ENCODE measurements around the gene PROM1. TPM values are rescaled to one million over a fixed set of nuclear protein-coding genes. Genes with fewer than 3 reads are reported as not detected.

PROM1 gene
- total and polyA plus RNA-seq, 2 of the 4 experiments (the other 2 are of a cell fraction), result not detected

GRCh38 chr4:16032396-16032770 is 51.4 kb downstream of the PROM1 start:
- BruUV-seq (replicated peaks), result no TSS peak
- H4K91ac ChIP-seq (ENCODE audit: insufficient read depth, low read depth, low read length), result no peak overlapping the region; the same call in 1 of the 2 replicates
- ChIA-PET CTCF (no interaction called here), POLR2A (ENCODE audit: unreplicated experiment) (no interaction called here)
- no peak overlapping the region for H3K14ac ChIP-seq (replicated peaks; ENCODE audit: low read depth, low read length)
- H3K9ac ChIP-seq (ENCODE audit: low read depth, low read length), result no peak overlapping the region
- H3K9me1 ChIP-seq (ENCODE audit: insufficient read depth, low read length), result no peaks in the 10 kb centered on the region
- no peak overlapping the region for H3K4ac ChIP-seq (ENCODE audit: low read depth, low read length)
- no peaks in the 10 kb centered on the region for H3K27me3 ChIP-seq (ENCODE audit: control insufficient read depth, insufficient read depth, low read length)
- H2BK120ac ChIP-seq (ENCODE audit: low read depth, low read length), result 0 out of 2 replicates have a peak overlapping the region, but pooled peaks have one; percentile 9
- DNase-seq (no peak), ATAC-seq (ENCODE audit: low read depth) (no peak)
- no peak overlapping the region for H2AFZ ChIP-seq (replicated peaks; ENCODE audit: low read length, poor library complexity)
- no peak overlapping the region for H4K8ac ChIP-seq (ENCODE audit: low read depth in 2 of 2, low read length in 2 of 2)
- no peak overlapping the region for H3K4me3 ChIP-seq (ENCODE audit: insufficient read depth, low read depth, low read length)
- peak overlapping the region; percentile 56; the same call in 1 of the 2 replicates for H2AK5ac ChIP-seq (ENCODE audit: low read depth, low read length)
- no peak overlapping the region for H2BK5ac ChIP-seq (ENCODE audit: low read depth, low read length, poor library complexity, severe bottlenecking)
- H3K36me3 ChIP-seq (ENCODE audit: control insufficient read depth, insufficient read depth, low read length), result no peaks in the 10 kb centered on the region
- H3K9me3 ChIP-seq (ENCODE audit: control insufficient read depth, insufficient read depth, low read length), result no peaks in the 10 kb centered on the region
- WGBS, 2 experiments (ENCODE audit: extremely low coverage in 2 of 2, insufficient read length in 1 of 2), result 70% methylated on average over 2 of the region's 7 CpGs; no CpG with 5 or more reads in 1 of the 2 experiments
- H3K27ac ChIP-seq (ENCODE audit: insufficient read depth, low read length), result no peak overlapping the region
- no peaks in the 10 kb centered on the region for H4K20me1 ChIP-seq (ENCODE audit: insufficient read depth, low read length)
- in situ Hi-C loops (cut with MboI; ENCODE audit: low sequenced_read_pairs) (loop anchor here (5.0 kb wide), 1 partner anchor 235 kb away; no protein-coding TSS in a partner anchor), dilution Hi-C loops (cut with HindIII; ENCODE audit: low sequenced_read_pairs, unreplicated experiment) (no loop called here), intact Hi-C loops (cut with micrococcal nuclease) (no loop called here)
- H3K18ac ChIP-seq (ENCODE audit: low read depth, low read length), result no peak overlapping the region
- no peak overlapping the region for H3K4me2 ChIP-seq (ENCODE audit: low read depth, low read length)
- H3K23ac ChIP-seq (ENCODE audit: low read depth, low read length), result no peak overlapping the region
- H2BK20ac ChIP-seq (ENCODE audit: low read depth, low read length), result peak overlapping the region; percentile 16; the same call in 1 of the 2 replicates
- TF ChIP-seq RAD21 (IDR thresholded peaks at IDR 0.05; ENCODE audit: low read length), result no peak
- no peak for TF ChIP-seq RFX5 (IDR thresholded peaks at IDR 0.05; ENCODE audit: low read depth, low read length)
- no peak for TF ChIP-seq BHLHE40 (IDR thresholded peaks at IDR 0.05; ENCODE audit: low read depth, low read length)
- no peak for TF ChIP-seq RCOR1 (IDR thresholded peaks at IDR 0.05; ENCODE audit: insufficient replicate concordance, low read length)
- TF ChIP-seq CEBPB (IDR thresholded peaks at IDR 0.05; ENCODE audit: low read depth, low read length), result no peak
- TF ChIP-seq SMC3 (IDR thresholded peaks at IDR 0.05; ENCODE audit: low read depth, low read length), result no peak
- TF ChIP-seq CTCF (conservative IDR thresholded peaks at IDR 0.05; ENCODE audit: low read depth, low read length), result no peak
- no peak for TF ChIP-seq ELK1 (IDR thresholded peaks at IDR 0.05; ENCODE audit: borderline replicate concordance, low read depth, low read length)
- no peak for TF ChIP-seq NFE2L2 (IDR thresholded peaks at IDR 0.05; ENCODE audit: low read depth, low read length)
- no peak for TF ChIP-seq MAZ (IDR thresholded peaks at IDR 0.05; ENCODE audit: borderline replicate concordance, low read depth, low read length)
- no peak for TF ChIP-seq MAFK (IDR thresholded peaks at IDR 0.05; ENCODE audit: low read depth, low read length)
- no peak for TF ChIP-seq CHD1 (IDR thresholded peaks at IDR 0.05; ENCODE audit: low read depth, low read length)
- no peak for TF ChIP-seq MXI1 (IDR thresholded peaks at IDR 0.05; ENCODE audit: borderline replicate concordance, low read depth, low read length)
- TF ChIP-seq FOS (IDR thresholded peaks at IDR 0.05; ENCODE audit: low read depth, low read length), result no peak
- no peak overlapping the region for H2AK9ac ChIP-seq (replicated peaks; ENCODE audit: low read depth, low read length, poor library complexity)
- H3K79me1 ChIP-seq (ENCODE audit: low read depth in 1 of 2, low read length in 2 of 2), result no peaks in the 10 kb centered on the region
- H3K4me1 ChIP-seq (ENCODE audit: control insufficient read depth, insufficient read depth, low read length), result peaks cover 4% of the 10 kb centered on the region; the same call in 1 of the 2 replicates
- no peak overlapping the region for H3K56ac ChIP-seq (ENCODE audit: extremely low read depth, insufficient read depth, low read length)
- 0 out of 3 replicates have a peak overlapping the region, but pooled peaks have one; percentile 14 for H2BK15ac ChIP-seq (ENCODE audit: low read depth, low read length)
- H4K5ac ChIP-seq (ENCODE audit: low read depth, low read length), result no peak overlapping the region
